GM18526 (cell line): Measurements from ENCODE around the gene CERS6.

ENCODE experiments used
- POLR2A ChIP-seq: IDR thresholded peaks from 3 replicates; pipeline ENCODE4 v1.6.1; 2011; ENCODE audit not compliant: insufficient read length; ENCODE audit errors: extremely low read depth

Gene CERS6

DNA sequence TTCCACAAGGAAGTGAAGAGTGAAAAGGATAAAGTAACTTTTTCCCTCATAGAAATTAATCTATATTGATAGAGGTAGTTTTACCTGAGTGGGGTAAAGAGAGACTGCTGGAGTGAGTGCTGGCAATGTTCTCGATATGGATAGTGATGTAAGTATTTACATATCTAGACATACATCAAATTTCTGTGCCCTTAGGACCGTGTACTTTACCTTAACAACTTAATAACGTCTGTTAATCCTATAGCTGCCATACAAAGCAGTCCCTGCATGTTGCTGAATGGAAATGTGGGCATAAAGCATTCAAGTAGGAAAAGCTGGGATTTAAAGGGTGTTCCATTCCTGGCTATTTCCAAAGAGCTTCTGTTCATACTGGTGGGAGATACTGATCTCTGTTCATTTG is 184.0 kb downstream of the CERS6 start:
- no peak for TF ChIP-seq POLR2A

DNA sequence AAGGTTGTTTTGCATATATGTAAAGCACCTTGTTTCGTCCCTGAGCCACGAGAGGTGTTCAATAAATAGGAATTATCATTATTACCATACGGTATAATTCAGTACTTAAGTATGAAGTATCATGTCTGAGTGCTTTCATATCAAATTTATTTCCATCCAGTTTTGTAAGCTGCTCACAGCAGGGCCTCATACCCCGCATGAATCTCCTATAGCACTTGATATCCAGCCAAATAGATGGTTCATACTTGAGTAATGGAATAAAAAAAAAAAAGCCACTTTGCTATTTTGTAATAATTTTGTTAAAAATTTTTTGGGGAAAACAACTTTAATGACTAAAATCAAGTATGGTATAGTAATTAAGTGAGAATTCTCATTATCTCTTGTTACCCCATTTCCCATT is 185.6 kb downstream of the CERS6 start:
- TF ChIP-seq POLR2A, result no peak

DNA sequence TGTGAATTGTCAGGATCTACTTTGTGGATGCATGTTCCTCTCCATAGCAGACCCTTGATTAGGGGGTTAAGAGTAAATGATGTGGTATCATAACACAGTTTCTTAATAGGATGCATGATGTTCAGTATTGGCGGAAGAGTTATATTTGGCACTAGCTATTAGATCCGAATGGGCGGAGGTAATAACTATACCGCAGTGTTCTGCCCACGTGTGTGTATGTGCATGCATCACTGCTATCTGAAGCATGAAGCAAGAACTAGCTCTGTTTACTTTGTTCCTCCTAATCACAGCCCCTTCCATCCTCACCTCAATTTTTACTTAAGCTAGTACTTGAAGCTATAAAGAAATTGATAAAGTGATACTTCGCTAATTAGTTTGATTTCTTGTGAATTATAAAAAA is 186.8 kb downstream of the CERS6 start:
- no peak for TF ChIP-seq POLR2A

DNA sequence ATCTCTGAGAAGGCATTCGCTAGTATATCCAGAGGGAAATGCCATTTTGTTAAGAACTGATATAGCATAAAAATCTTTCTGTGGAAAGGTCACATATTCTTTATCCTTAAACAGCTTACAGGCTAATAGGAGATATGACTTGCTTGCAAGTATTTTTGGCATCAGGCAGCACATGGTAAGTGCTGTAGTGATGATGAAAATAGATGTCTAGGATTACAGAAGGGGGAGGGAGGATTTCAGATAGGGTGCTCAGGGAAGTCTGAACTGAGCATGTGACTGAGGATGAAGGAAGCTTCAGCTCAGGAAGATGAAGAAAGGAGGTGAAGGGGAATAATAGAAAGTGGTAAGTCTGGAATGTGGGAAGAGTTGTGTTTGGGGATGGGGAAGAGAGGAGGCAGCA is 187.9 kb downstream of the CERS6 start:
- TF ChIP-seq POLR2A, result no peak

DNA sequence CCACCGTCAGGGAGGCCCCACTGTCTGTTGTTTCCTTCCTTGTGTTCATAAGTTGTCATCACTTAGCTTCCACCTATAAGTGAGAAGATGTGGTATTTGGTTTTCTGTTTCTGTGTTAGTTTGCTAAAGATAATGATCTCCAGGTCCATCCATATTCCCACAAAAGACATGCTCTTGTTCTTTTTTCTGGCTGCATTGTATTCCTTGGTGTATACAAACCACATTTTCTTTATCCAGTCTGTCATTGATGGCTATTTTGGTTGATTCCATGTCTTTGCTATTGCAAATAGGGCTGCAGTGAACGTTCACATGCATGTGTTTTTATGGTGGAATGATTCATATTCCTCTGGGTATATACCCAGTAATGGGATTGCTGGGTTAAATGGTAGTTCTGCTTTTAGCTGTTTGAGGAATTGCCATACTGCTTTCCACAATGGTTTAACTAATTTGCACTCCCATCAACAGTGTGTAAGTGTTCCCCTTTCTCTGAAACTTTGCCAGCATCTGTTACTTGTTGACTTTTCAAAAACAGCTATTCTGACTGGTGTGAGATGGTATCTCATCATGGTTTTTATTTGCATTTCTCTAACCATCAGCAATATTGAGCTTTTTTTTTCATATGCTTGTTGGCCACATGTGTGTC is 189.7 kb downstream of the CERS6 start:
- no peak for TF ChIP-seq POLR2A

DNA sequence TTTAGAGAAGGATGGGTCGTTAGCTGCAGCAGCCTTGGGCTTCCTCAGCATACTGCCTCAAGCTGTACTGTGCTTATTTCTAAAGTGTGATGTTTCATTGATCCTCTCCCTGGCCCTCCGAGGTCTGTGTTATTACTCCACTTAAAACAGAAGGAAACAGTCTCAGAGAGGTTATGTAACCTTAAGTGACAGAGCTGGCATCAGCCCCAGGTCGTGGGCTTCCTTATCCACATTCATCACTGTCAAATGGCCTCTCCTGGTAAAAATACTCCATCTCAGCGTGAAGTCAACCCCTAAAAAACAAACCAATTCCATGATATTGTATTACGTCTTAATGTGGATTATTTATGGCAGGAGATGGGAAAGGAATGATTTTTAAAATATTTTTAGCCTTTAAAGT is 193.0 kb downstream of the CERS6 start:
- TF ChIP-seq POLR2A, result no peak

DNA sequence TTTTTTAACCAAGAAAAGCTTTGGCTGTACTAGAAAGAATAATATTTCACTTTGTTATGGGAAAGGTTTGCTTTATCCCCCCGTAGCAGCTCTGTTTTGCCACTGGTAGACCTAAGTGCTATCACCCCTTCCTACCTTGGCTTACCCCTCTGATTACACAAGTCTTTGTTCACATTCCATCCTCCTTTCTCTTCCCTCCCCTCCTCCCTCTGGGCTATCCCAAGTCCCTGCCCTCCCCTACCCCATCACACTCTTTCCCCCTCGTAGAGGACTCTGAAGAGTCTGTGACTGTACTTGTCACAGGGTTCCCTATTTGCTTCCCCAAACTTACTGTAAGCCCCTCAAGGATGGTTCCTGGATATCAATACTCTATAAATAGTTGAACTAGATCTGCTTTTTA is 193.5 kb downstream of the CERS6 start:
- no peak for TF ChIP-seq POLR2A

DNA sequence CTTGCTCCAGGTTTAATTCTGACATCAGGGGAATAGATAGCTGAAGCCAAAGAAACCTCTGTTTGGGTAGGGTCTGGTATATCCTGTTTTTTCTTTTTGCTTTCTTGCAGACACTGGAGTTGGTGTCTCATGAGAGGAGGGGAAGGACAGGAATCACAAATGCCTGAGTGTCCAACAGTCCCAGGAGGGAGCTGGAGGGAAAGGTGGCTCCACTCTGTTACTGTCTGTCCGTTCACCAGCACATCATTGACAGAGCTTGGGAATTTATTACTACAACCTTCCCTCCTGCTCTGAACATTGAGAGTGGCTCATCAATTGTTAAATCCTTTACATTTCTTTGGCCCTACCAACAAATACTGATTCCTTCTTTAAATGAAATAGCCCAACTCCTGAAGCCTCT is 194.1 kb downstream of the CERS6 start:
- TF ChIP-seq POLR2A, result no peak

DNA sequence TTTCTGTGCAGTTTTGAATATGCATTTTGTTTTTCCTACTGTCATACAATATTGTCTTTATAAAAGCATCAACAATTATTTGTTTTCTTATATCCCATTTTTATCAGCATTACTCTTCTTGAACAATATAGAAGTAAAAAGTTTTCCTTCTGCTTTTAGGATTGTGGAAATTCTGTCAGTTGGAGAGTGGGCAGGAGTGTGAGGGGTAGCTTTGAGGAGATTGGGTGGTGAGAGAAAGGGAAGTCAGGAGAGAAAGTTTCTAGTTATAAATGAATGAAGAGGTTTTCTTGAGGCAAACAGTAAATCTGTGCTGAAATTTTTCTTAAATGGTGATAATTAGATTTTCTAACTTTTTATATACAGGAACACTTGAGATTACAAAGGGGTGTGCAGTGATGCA is 194.7 kb downstream of the CERS6 start:
- no peak for TF ChIP-seq POLR2A

DNA sequence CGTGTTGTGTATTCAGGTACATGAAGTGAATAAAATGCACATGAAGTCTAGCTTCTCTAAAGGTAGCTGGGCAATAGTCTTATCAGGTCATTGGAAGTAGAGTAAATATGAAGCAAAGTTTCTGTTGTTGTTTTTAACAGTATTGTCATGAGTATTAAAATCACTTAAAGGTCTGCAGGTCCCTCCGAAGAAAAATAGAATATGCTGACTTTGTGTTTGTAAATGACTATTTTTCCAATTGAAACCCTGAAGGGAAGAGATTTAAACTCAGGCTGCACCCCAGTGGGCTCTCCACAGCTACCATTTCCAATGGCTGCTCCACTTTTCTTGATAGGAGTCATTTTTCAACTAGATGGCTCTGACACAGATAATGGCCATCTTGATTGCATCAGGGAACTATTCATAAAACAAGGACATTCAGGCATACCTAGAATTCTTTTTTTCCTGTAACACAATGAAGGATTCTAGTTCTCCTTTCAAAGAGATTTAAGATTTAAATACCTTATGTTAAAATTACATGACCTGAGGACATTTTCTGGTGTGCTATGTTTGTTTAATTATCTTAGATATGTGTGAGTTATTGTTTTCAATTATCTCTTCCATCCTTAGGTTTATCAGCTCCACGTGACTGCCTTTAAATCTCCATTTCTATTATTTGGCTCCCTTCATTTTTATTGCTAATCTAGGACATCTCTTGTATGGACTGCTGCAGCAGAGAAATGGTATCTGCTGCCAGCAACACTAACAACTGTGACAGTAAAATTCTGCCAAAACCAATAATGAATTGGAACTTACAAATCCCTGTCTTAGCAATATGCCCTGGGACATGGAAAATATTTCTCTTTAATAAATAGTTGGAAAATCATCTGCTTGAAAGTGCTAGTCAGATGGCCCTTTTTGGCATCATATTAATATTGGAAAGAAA is 197.2 kb downstream of the CERS6 start:
- no peak for TF ChIP-seq POLR2A

DNA sequence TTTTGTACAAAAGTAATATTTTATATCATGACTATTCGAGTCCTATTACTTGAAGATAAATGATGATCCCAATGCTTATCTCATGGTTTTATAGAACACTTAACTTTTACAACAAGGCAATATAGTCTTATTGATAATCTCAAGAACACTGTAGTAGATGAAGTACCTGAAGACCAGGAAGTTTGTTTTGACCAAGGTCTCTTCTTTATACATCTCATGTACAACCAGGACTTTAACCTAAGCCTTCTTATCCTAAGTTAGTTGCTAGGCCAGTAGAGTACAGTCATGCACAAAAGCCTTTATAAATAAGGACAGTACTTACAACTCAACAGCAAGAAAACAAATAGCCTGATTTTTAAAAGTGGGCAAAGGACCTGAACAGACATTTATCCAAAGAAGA is 198.6 kb downstream of the CERS6 start:
- TF ChIP-seq POLR2A, result no peak

DNA sequence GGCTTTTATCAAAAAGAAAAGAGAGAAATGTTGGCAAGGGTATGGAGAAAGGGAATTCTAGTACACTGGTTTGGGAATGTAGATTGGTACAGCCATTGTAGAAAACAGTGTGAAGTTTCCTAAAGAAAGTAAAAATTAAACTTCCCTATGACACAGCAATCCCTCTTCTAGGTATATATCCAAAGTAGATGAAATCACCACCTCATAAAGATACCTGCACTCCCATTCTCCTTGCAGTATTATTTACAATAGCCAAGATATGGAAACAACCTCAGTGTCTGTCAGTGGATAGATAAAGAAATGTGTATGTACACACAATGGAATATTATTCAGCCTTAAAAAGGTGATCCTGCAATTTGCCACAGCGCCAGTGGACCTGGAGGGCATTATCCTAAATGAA is 199.1 kb downstream of the CERS6 start:
- no peak for TF ChIP-seq POLR2A

DNA sequence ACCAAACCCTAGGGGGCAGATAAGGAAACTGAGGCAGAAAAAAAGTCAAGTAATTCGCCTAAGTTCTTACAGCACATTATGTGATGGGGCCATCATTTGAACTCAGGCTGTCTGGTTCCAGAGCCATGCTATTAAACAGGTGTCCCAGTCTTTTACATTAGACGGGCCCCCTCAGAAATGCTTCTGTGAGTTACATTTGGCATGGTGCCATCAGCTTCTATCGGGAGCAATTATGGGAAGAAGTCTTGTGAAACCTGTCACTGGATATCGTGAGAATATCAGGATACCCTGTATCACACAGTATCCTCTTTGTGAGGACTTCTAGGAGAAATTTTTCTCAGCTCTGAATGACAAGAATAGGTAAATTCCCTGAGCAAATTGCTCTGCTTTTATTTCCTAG is 202.6 kb downstream of the CERS6 start:
- TF ChIP-seq POLR2A, result no peak

DNA sequence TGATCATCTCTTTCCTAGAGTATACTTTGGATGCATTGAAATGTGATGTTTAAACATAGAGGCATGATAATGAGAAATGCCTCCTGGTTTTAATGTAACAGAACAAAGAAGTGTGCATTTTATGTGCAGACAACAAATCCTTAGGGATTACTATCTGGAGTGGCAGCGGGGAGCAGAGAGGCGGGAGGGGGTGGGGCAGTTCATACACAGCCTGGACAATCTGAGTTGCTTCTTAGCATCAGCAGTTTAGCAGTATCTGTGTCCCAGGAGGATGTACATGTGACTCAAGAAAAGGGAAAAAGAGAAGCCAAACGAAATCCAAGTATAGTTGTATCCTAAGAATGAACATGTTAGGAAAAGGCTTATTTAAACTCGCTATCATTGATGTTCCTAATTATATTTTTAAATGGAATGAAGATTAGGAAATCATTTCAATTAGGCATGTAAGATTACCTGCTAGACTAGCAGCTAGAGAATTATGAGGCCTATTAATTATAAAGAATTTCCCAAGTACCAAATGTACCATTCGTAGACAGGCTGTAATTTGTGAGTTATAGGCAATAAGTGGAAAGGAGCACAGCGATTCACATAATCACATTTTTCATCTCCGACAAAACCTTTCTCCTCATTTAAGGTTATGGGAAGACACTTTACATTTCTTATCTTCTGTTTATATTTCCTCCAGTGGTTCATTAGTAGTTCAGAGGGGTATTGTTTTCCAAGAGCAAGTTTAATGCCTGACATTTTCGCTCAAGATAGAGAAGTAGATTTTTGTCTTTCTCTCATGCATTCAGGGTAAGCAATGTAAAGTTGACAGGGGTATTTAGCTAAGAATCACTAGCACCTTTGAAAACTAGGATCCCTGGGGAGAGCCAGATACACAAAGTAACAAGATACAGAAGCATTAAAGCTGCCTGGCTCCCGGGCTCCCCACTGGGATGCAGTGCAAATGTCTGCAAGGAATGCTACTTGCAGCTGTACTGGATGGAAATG is 205.1 kb downstream of the CERS6 start:
- TF ChIP-seq POLR2A, result no peak

DNA sequence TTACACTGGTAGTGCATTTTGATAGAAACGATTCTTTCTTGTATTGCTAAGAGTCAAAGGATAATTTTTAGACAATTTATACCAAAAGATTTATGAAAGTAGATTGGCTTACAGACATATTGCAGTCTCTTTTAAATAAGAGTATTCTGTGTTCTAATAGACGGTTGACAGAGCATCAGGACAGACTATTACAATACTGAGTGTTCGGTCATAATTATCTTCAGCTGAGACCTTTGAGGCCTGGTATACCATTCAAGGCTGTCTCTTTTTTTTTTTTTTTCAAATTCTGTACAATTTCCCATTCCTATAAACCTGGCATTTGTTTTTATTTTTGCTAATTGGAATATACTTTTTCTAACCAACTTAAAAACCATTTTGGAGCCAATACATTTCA is 205.8 kb downstream of the CERS6 start:
- TF ChIP-seq POLR2A, result no peak

DNA sequence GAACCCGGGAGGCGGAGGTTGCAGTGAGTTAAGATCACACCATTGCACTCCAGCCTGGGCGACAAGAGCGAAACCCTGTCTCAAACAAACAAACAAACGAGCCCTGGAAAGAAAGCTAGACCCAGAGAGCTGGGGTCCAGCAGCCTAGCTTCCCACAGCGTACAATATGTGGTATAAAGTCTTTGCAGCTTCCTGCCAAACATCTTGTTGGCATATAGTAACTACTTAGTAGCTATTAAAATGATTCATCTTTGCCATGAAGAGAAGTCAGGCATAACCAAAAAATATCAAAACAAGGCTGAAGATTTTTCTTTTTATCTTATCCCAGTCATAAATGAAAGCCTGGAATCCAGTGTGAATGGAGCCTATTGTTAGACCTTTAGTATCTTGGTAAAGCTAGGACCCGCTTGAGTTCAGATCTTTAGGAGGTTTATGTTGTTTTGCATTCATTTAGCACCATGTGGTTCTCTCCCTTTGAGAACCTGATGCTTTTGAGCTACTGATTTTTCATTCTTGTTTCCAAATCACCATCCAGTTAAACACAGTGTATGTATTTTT is 206.7 kb downstream of the CERS6 start:
- TF ChIP-seq POLR2A, result no peak

DNA sequence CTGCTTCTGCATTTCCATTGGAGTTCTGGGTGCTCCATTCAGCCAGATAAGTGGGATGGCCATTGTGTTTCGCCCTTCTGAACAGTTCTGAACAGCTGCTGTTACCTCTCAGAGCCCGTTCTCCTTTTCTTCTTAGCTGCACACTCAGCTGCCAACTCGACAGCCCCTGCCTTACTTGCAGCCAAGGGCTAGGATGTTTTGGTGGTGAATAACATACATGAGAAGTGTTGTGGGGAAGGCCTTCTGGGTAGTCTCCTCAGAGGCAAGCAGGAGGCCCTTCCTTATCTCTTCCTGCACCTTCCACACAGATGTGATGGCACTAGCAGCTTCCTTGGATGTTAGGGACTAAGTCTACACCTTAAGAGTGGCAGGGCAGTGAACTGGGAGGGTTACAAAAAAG is 207.9 kb downstream of the CERS6 start:
- no peak for TF ChIP-seq POLR2A
